SIG-M5 treated with dmso at 0.1 percent for 504 hours (cell line): ENCODE results near the gene LRFN5.
"Not testable (repeated sequence)": the region's sequence is repeated elsewhere in the genome, so short reads cannot be mapped to it uniquely, and the experiment has no call there.

Experiments
- DNase-seq: peaks from one replicate; lab custom pipeline; 2025; ENCODE audit not compliant: unreplicated experiment; lab: John Stamatoyannopoulos, UW

Gene LRFN5

GRCh38 chr14:41606532-41607303 is at the start of gene LRFN5:
Gene LRFN5 (plus strand): TSS chr14:41606876.
- DNase-seq, result no peak

- DNase-seq, result no peak
Measured at GRCh38 chr14:41558490-41558889, 48.2 kb upstream of the LRFN5 start.

- not testable (repeated sequence) for DNase-seq
Measured at GRCh38 chr14:41566864-41567263, 39.8 kb upstream of the LRFN5 start.

- DNase-seq, result no peak
Measured at GRCh38 chr14:41568979-41569378, 37.7 kb upstream of the LRFN5 start.

GRCh38 chr14:41570415-41571155 is 36.1 kb upstream of the LRFN5 start:
- no peak for DNase-seq

- no peak for DNase-seq
Measured at GRCh38 chr14:41586237-41586636, 20.4 kb upstream of the LRFN5 start.

- no peak for DNase-seq
Measured at GRCh38 chr14:41597647-41598046, 9.0 kb upstream of the LRFN5 start.

- DNase-seq, result not testable (repeated sequence)
Measured at GRCh38 chr14:41599805-41600385, 6.8 kb upstream of the LRFN5 start.

GRCh38 chr14:41604721-41605531 is 1.8 kb upstream of the LRFN5 start:
- no peak for DNase-seq

- no peak for DNase-seq
Measured at GRCh38 chr14:41605550-41606281, 960 bp upstream of the LRFN5 start.

GRCh38 chr14:41606282-41606531 is 469 bp upstream of the LRFN5 start:
- DNase-seq, result no peak

GRCh38 chr14:41607304-41607775 is 664 bp downstream of the LRFN5 start:
- no peak for DNase-seq

- DNase-seq, result no peak
Measured at GRCh38 chr14:41607966-41608663, 1.4 kb downstream of the LRFN5 start.

GRCh38 chr14:41608681-41609390 is 2.2 kb downstream of the LRFN5 start:
- no peak for DNase-seq

- peak; percentile 8 for DNase-seq
Measured at GRCh38 chr14:41609704-41610183, 3.1 kb downstream of the LRFN5 start.

GRCh38 chr14:41615011-41615595 is 8.4 kb downstream of the LRFN5 start:
- DNase-seq, result no peak

- DNase-seq, result no peak
Measured at GRCh38 chr14:41623736-41624135, 17.1 kb downstream of the LRFN5 start.

GRCh38 chr14:41629876-41630275 is 23.2 kb downstream of the LRFN5 start:
- DNase-seq, result no peak

GRCh38 chr14:41634286-41634685 is 27.6 kb downstream of the LRFN5 start:
- DNase-seq, result no peak
